Astrocyte of the spinal cord (primary cell): ENCODE data around the gene LEF1.
"Not testable (repeated sequence)": the region's sequence is repeated elsewhere in the genome, so short reads cannot be mapped to it uniquely, and the experiment has no call there.

Source experiments
- DNase-seq: peaks from one replicate; pipeline ENCODE4 v3.0.0; 2011; ENCODE audit warnings: low read depth, low spot score
- H3K4me3 ChIP-seq: 2 replicates; pipeline ENCODE4 v1.5.1; 2011; ENCODE audit warnings: low read depth, mild to moderate bottlenecking, low read length, moderate library complexity
- CTCF ChIP-seq: IDR thresholded peaks from 2 replicates; pipeline ENCODE4 v1.5.1; 2012; ENCODE audit warnings: low read depth, mild to moderate bottlenecking, low read length, inconsistent platforms
- in situ Hi-C: cut with HindIII; loops from 2 replicates; pipeline ENCODE4 v1.10.0; 2017; ENCODE audit warnings: low sequenced_read_pairs

LEF1 gene

GRCh38 chr4:108024085-108024877, 144.5 kb downstream of the LEF1 start:
- in situ Hi-C loops, result no loop called here
- no peak overlapping the region for H3K4me3 ChIP-seq
- DNase-seq, result no peak
- TF ChIP-seq CTCF, result no peak

- no peak overlapping the region for H3K4me3 ChIP-seq
- TF ChIP-seq CTCF, result no peak
- DNase-seq, result no peak
- in situ Hi-C loops, result no loop called here
These were observed 149.9 kb downstream of the LEF1 start for GRCh38 chr4:108018884-108019187.

- no peak overlapping the region for H3K4me3 ChIP-seq
- peak; percentile 79 for DNase-seq
- TF ChIP-seq CTCF, result peak; percentile 87
- in situ Hi-C loops, result no loop called here
These were observed 150.5 kb downstream of the LEF1 start for GRCh38 chr4:108018040-108018883.

- DNase-seq, result no peak
- in situ Hi-C loops, result no loop called here
- no peak for TF ChIP-seq CTCF
- no peak overlapping the region for H3K4me3 ChIP-seq
These were observed 154.8 kb downstream of the LEF1 start for GRCh38 chr4:108013955-108014354.

- H3K4me3 ChIP-seq, result no peak overlapping the region
- in situ Hi-C loops, result no loop called here
- TF ChIP-seq CTCF, result no peak
- no peak for DNase-seq
These were observed 155.4 kb downstream of the LEF1 start for GRCh38 chr4:108013327-108013726.

- in situ Hi-C loops, H3K4me3 ChIP-seq, DNase-seq: not testable (repeated sequence)
These were observed 156.3 kb downstream of the LEF1 start for GRCh38 chr4:108012382-108012781.

GRCh38 chr4:108010167-108010566, 158.6 kb downstream of the LEF1 start:
- DNase-seq, result peak; percentile 40
- in situ Hi-C loops, result no loop called here
- TF ChIP-seq CTCF, result no peak
- no peak overlapping the region for H3K4me3 ChIP-seq
